Breast epithelium (tissue), 4 donors: ENCODE measurements around the gene E2F7. TPM values are rescaled to one million over a fixed set of nuclear protein-coding genes. Genes with fewer than 3 reads are reported as not detected.

Source experiments
- DNase-seq, 2 donors: peaks; one replicate each; pipeline ENCODE4 v3.0.0-alpha.2; 2019; ENCODE audit warnings: low spot score in 2 of 2
- H3K27ac ChIP-seq, 2 donors: fragments of 200-600 bp; sonication (generic) in 1 of 2; one replicate each; pipeline ENCODE4 v1.5.1; 2016 to 2019; ENCODE audit warnings: mild to moderate bottlenecking in 1 of 2
- H3K27me3 ChIP-seq, 2 donors: fragments of 200-600 bp; sonication (generic) in 1 of 2; one replicate each; pipeline versions ENCODE4 v1.5.1 to v1.6.0; 2017 to 2019; ENCODE audit warnings: control low read depth in 1 of 2, mild to moderate bottlenecking in 1 of 2
- H3K36me3 ChIP-seq: fragments of 200-600 bp; one replicate; pipeline ENCODE4 v1.5.1; 2019
- H3K4me1 ChIP-seq, 2 donors: fragments of 200-600 bp; sonication (generic); one replicate each; pipeline ENCODE4 v1.5.1; 2016 to 2019; ENCODE audit warnings: control low read depth in 1 of 2
- H3K4me3 ChIP-seq, 3 donors: fragments of 200-600 bp; sonication (generic); 1 replicate in 2 of 3; 2 replicates in 1 of 3; pipeline ENCODE4 v1.5.1; 2016 to 2019; ENCODE audit warnings: mild to moderate bottlenecking in 3 of 3, moderate library complexity in 2 of 3
- H3K9me3 ChIP-seq, 2 donors: fragments of 200-600 bp; sonication (generic) in 1 of 2; one replicate each; pipeline ENCODE4 v1.5.1; 2016 to 2019; ENCODE audit warnings: control low read depth in 1 of 2
- POLR2A ChIP-seq: fragments of 450-650 bp; IDR thresholded peaks from one replicate; pipeline ENCODE4 v1.6.1; 2016; ENCODE audit warnings: antibody characterized with exemption, mild to moderate bottlenecking, moderate library complexity
- POLR2AphosphoS5 ChIP-seq, 3 donors: sonication (generic); formaldehyde crosslinking; IDR thresholded peaks; one replicate each; pipeline ENCODE4 v1.6.1; 2017; ENCODE audit warnings: antibody characterized with exemption in 3 of 3
- intact Hi-C: fragments of 100-400 bp; cut with DNase I; formaldehyde crosslinking; loops from one replicate; pipeline ENCODE4 v1.15.1; 2023; ENCODE audit warnings: low total_unique reads
- total RNA-seq, 3 donors: library from RNA; depleted of rRNA; stranded (reverse); fragments of >200 nt; gene quantifications; one replicate each; pipeline ENCODE4 v1.1.0, GENCODE V29; 2016
- TF ChIP-seq, protein P1 (sequence below), 3 donors: fragments of 450-650 bp; IDR thresholded peaks; one replicate each; pipeline ENCODE4 v1.5.1; 2016 to 2017; ENCODE audit warnings: antibody characterized with exemption in 3 of 3, mild to moderate bottlenecking in 3 of 3, moderate library complexity in 3 of 3

E2F7 gene
- total RNA-seq, 3 donors from 2014 or later: under 0.01 to 0.44 TPM; not detected in 1

DNA sequence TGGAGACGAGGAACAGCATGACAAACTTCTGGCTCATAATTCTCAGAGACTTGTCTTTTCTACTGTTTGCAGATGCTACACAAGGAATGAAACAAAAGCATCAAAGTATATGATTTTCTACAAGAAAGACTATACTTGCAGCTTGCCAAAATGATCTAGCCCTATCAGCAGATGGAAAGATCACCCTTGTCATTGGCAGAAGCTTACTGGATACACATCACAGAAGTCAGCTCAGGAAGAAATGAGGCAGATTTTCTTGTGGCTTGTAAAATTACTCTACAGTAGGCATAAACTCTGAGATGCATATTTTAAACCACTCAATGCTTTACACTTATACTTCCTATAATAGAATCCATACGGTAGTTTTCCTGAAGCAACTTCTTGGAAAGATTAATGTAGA is 20.6 kb downstream of the E2F7 start:
- H3K27me3 ChIP-seq: no peaks in the 10 kb centered on the region
- H3K9me3 ChIP-seq: no peaks in the 10 kb centered on the region
- no peaks in the 10 kb centered on the region for H3K36me3 ChIP-seq
- H3K27ac ChIP-seq: no peak overlapping the region
- no peaks in the 10 kb centered on the region for H3K4me1 ChIP-seq
- no peak overlapping the region for H3K4me3 ChIP-seq
- DNase-seq: no peak
- TF ChIP-seq POLR2AphosphoS5 (IDR thresholded peaks at IDR 0.05) (no peak), POLR2A (no peak)
- TF ChIP-seq, protein P1, sequence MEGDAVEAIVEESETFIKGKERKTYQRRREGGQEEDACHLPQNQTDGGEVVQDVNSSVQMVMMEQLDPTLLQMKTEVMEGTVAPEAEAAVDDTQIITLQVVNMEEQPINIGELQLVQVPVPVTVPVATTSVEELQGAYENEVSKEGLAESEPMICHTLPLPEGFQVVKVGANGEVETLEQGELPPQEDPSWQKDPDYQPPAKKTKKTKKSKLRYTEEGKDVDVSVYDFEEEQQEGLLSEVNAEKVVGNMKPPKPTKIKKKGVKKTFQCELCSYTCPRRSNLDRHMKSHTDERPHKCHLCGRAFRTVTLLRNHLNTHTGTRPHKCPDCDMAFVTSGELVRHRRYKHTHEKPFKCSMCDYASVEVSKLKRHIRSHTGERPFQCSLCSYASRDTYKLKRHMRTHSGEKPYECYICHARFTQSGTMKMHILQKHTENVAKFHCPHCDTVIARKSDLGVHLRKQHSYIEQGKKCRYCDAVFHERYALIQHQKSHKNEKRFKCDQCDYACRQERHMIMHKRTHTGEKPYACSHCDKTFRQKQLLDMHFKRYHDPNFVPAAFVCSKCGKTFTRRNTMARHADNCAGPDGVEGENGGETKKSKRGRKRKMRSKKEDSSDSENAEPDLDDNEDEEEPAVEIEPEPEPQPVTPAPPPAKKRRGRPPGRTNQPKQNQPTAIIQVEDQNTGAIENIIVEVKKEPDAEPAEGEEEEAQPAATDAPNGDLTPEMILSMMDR (IDR thresholded peaks at IDR 0.05): no peak
- intact Hi-C loops: no loop called here

DNA sequence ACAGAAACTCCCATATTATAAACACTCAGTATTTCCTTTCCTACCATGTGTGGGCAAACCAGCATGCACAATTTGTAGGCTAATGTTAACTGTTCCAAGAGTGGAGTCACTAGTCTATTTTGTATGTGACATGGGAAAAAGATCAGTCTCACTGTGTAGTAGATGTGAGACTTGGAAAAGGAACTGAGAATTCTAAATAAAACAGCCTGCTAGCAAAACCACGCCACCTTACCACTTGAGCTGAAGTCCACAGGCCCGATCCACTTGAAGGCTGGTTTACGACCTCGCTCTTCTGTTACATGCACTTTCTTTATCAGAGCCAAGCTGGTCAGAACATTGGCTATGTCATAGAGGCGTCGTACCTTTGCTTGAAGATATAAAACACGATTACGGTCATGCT is 22.5 kb downstream of the E2F7 start:
- Histone ChIP-seq H3K4me1 (no peaks in the 10 kb centered on the region), H3K27me3 (no peaks in the 10 kb centered on the region), H3K9me3 (peaks cover 0 to 8% of the 10 kb centered on the region in 2 donors), H3K27ac (no peak overlapping the region), H3K36me3 (no peaks in the 10 kb centered on the region), H3K4me3 (no peak overlapping the region)
- DNase-seq: no peak
- TF ChIP-seq POLR2A: no peak
- intact Hi-C loops: no loop called here

DNA sequence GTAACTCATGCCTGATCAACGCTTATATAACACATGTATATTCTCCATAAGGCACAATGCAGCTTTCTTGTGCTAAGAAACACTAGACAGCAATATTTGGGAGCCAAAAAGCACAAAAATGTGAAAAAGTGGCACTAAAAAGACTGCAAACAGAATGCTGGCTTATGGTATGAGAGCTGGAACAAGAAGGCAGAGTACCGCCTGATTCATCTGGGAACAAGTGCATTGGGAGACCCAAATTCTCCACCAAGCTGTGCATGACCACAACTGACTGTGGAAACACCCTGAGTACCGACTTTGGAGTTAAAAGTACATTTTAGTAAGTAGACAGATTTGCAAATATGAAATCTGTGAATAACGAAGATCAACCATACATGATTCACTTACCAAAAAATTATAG is 25.1 kb downstream of the E2F7 start:
- Histone ChIP-seq H3K4me3 (no peak overlapping the region), H3K27ac (no peak overlapping the region), H3K36me3 (no peaks in the 10 kb centered on the region), H3K9me3 (peaks cover 0 to 9% of the 10 kb centered on the region in 2 donors), H3K4me1 (no peaks in the 10 kb centered on the region), H3K27me3 (no peaks in the 10 kb centered on the region)
- no peak for TF ChIP-seq POLR2AphosphoS5 (IDR thresholded peaks at IDR 0.05)
- TF ChIP-seq, protein P1 (IDR thresholded peaks at IDR 0.05): no peak
- TF ChIP-seq POLR2A: no peak
- DNase-seq: no peak
- intact Hi-C loops: no loop called here

DNA sequence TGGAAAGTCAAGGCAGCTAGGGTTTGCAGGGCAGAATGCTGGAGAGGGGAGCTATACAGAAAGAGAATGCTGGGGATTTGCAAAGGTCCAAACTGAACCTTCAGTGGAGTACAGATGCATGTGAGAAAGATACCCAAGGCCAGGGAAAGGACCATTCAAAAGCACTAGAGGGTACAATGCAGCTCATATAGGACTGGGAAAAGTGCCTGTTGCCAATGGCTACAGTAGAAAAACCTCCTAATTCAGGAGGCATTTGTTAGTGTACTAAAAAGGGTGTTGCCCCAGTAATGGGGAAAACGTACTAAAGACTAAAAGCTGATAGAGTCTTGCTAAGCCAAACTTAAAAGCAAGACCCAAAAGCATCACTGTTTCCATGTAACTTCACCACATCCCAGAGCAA is 30.1 kb downstream of the E2F7 start:
- Histone ChIP-seq H3K9me3 (peaks cover 0 to 9% of the 10 kb centered on the region in 2 donors), H3K27me3 (no peaks in the 10 kb centered on the region), H3K27ac (no peak overlapping the region), H3K36me3 (no peaks in the 10 kb centered on the region), H3K4me1 (no peaks in the 10 kb centered on the region), H3K4me3 (no peak overlapping the region)
- no peak for DNase-seq
- intact Hi-C loops: no loop called here
- TF ChIP-seq POLR2AphosphoS5 (IDR thresholded peaks at IDR 0.05) (no peak), POLR2A (no peak)
- TF ChIP-seq, protein P1 (IDR thresholded peaks at IDR 0.05): no peak

- no peaks in the 10 kb centered on the region for H3K27me3 ChIP-seq
- no peak overlapping the region for H3K4me3 ChIP-seq
- intact Hi-C loops: no loop called here
- H3K9me3 ChIP-seq: peaks cover 0 to 9% of the 10 kb centered on the region in 2 donors
- H3K4me1 ChIP-seq: no peaks in the 10 kb centered on the region
- H3K27ac ChIP-seq: no peak overlapping the region
- DNase-seq: no peak
- no peaks in the 10 kb centered on the region for H3K36me3 ChIP-seq
- TF ChIP-seq, protein P1 (IDR thresholded peaks at IDR 0.05): no peak
- TF ChIP-seq POLR2A (no peak), POLR2AphosphoS5 (IDR thresholded peaks at IDR 0.05) (no peak)
Observed at GRCh38 chr12:77033658-77034536, 31.5 kb downstream of the E2F7 start.
